ENCODE results near the gene CCT3.
"Not testable (repeated sequence)": the region's sequence is repeated elsewhere in the genome, so short reads cannot be mapped to it uniquely, and the experiment has no call there.

Gene CCT3

GRCh38 chr1:156359249-156359648 is 21.2 kb upstream of the CCT3 start:
- in situ Hi-C loops (cut with MboI; ENCODE audit: low sequenced_read_pairs): no loop called here
- Histone ChIP-seq H3K9me3 (no peaks in the 10 kb centered on the region), H3K4me1 (peaks cover 2% of the 10 kb centered on the region), H3K36me3 (replicated peaks) (no peaks in the 10 kb centered on the region), H3K27me3 (ENCODE audit: low read depth) (peaks cover 27% of the 10 kb centered on the region), H3K4me3 (no peak overlapping the region)
- DNase-seq (ENCODE audit: low spot score in 2 of 2): no peak

DNA sequence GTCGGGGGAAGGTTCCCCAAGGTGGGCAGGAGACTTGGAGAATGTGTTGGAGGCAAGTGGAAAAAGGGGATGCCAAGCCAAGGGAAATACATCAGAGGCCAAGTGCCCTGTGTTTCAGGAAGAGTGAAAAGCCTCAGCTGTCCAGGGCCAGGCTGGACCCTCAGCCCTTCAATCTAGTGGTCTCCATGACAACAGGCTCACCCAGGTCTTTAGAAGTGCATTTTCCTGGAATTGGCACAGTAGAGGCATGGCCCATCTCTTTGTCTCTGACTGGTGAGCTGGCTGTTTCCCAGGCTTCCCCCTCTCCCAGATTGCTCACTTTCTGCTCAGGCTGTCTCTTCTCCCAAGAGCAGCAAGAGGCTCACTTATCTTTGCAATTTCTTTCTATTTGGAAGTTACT is 20.5 kb upstream of the CCT3 start:
- no peaks in the 10 kb centered on the region for H3K9me3 ChIP-seq
- no peak overlapping the region for H3K4me3 ChIP-seq
- peaks cover 2% of the 10 kb centered on the region for H3K4me1 ChIP-seq
- H3K36me3 ChIP-seq (replicated peaks): no peaks in the 10 kb centered on the region
- no peak for DNase-seq (ENCODE audit: low spot score in 2 of 2)
- in situ Hi-C loops (cut with MboI; ENCODE audit: low sequenced_read_pairs): no loop called here
- H3K27me3 ChIP-seq (ENCODE audit: low read depth): peaks cover 31% of the 10 kb centered on the region

GRCh38 chr1:156357977-156358376 is 19.9 kb upstream of the CCT3 start:
- Histone ChIP-seq H3K27me3 (ENCODE audit: low read depth) (peaks cover 32% of the 10 kb centered on the region), H3K36me3 (replicated peaks) (no peaks in the 10 kb centered on the region), H3K9me3 (no peaks in the 10 kb centered on the region), H3K4me3 (no peak overlapping the region), H3K4me1 (peaks cover 2% of the 10 kb centered on the region)
- no peak for DNase-seq (ENCODE audit: low spot score in 2 of 2)
- in situ Hi-C loops (cut with MboI; ENCODE audit: low sequenced_read_pairs): no loop called here

- in situ Hi-C loops (cut with MboI; ENCODE audit: low sequenced_read_pairs): no loop called here
- Histone ChIP-seq H3K9me3 (no peaks in the 10 kb centered on the region), H3K4me1 (peaks cover 2% of the 10 kb centered on the region), H3K4me3 (no peak overlapping the region), H3K36me3 (replicated peaks) (no peaks in the 10 kb centered on the region), H3K27me3 (ENCODE audit: low read depth) (peaks cover 32% of the 10 kb centered on the region)
- peak; percentile 36 to 76 for DNase-seq (ENCODE audit: low spot score in 2 of 2)
Observed at GRCh38 chr1:156356875-156357534, 18.9 kb upstream of the CCT3 start.

DNA sequence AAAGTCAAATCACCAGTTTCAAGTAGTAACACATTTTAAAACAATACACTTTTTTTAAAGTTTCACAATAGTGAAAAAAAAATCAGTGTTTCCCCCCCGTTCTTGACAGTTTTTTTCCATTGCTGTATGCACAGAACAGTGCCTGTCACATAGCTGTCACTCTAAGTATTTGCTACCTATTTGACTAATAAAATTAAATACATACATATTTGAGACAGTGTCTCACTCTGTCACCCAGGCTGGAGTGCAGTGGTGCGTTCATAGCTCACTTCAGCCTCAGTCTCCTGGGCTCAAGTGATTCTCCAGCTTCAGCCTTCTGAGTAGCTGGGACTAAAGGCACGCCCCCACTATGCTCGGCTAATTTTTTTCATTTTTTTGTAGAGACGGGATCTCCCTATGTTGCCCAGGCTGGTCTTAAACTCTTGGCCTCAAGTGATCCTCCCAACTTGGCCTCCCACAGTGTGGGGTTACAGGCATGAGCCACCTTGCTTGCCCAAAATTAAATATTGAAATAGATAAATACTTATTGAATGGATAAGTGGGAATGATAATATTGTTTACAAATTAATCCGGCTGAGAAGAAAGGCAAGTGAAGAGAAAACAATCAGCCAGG is 18.3 kb upstream of the CCT3 start:
- Histone ChIP-seq H3K9me3 (no peaks in the 10 kb centered on the region), H3K36me3 (replicated peaks) (no peaks in the 10 kb centered on the region), H3K4me3 (no peak overlapping the region), H3K27me3 (ENCODE audit: low read depth) (peaks cover 32% of the 10 kb centered on the region), H3K4me1 (peaks cover 2% of the 10 kb centered on the region)
- no peak for DNase-seq (ENCODE audit: low spot score in 2 of 2)
- in situ Hi-C loops (cut with MboI; ENCODE audit: low sequenced_read_pairs): no loop called here

DNA sequence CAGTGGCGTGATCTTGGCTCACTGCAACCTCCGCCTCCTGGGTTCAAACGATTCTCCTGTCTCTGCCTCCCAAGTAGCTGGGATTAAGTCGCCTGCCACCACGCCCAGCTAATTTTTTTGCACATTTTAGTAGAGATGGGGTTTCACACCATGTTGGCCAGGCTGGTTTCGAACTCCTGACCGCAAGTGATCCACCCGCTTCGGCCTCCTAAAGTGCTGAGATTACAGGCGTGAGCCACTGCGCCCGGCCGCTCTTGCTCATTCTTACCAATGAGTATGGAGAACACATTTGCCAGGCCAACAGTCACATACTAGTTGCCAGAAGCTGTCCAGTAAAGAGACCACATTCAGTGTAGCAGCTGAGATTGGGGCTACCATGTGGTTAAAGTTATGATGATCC is 14.4 kb upstream of the CCT3 start:
- H3K4me3 ChIP-seq; H3K4me1 ChIP-seq; in situ Hi-C loops (cut with MboI; ENCODE audit: low sequenced_read_pairs); H3K36me3 ChIP-seq (replicated peaks); DNase-seq (ENCODE audit: low spot score in 2 of 2); H3K9me3 ChIP-seq: not testable (repeated sequence)
- peaks cover 31% of the 10 kb centered on the region for H3K27me3 ChIP-seq (ENCODE audit: low read depth)

- in situ Hi-C loops (cut with MboI; ENCODE audit: low sequenced_read_pairs): no loop called here
- Histone ChIP-seq H3K27me3 (ENCODE audit: low read depth) (peaks cover 6% of the 10 kb centered on the region; the same call in 1 of the 2 replicates), H3K9me3 (no peaks in the 10 kb centered on the region), H3K4me1 (peaks cover 6% of the 10 kb centered on the region; the same call in 1 of the 2 replicates), H3K36me3 (replicated peaks) (no peaks in the 10 kb centered on the region), H3K4me3 (no peak overlapping the region)
- DNase-seq (ENCODE audit: low spot score in 2 of 2): no peak
Observed at GRCh38 chr1:156347331-156347730, 9.2 kb upstream of the CCT3 start.

DNA sequence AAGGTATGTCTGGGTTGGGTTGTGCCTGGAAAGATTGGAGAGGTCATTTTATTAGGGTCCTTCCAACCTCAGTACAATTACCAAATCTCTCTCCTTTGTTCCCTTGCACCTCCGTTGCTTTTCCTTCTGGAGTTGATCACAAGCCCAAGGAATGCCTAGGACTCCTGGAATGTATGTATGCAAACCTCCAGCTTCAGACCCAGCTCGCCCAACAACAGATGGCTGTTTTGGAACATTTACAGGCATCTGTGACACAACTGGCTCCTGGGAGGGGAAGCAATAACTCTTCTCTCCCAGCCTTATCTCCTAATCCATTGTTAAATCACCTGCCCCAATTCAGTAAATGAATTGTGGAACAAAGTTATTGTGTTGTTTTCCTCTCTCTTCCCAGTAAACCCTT is 8.5 kb upstream of the CCT3 start:
- H3K36me3 ChIP-seq (replicated peaks): no peaks in the 10 kb centered on the region
- H3K27me3 ChIP-seq (ENCODE audit: low read depth): peaks cover 6% of the 10 kb centered on the region; the same call in 1 of the 2 replicates
- H3K9me3 ChIP-seq: no peaks in the 10 kb centered on the region
- H3K4me3 ChIP-seq: no peak overlapping the region
- no peak for DNase-seq (ENCODE audit: low spot score in 2 of 2)
- in situ Hi-C loops (cut with MboI; ENCODE audit: low sequenced_read_pairs): no loop called here
- H3K4me1 ChIP-seq: peaks cover 6% of the 10 kb centered on the region; the same call in 1 of the 2 replicates

DNA sequence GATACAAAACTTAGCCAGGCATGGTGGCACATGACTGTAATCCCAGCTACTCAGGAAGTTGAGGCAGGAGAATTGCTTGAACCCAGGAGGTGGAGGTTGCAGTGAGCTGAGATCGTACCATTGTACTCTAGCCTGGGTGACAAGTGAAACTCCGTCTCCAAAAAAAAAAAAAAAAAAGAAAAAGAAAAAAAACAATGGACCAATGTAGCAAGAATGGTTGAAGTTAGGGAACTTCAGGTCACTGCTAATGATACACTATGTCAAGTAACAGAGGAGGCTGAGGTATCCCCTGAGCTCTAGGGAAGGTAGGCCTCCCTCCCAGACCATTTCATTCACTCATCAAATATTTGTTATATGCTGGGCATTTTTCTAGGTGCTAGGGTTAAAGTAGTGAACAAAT is 7.9 kb upstream of the CCT3 start:
- H3K4me1 ChIP-seq; DNase-seq (ENCODE audit: low spot score in 2 of 2); H3K9me3 ChIP-seq; in situ Hi-C loops (cut with MboI; ENCODE audit: low sequenced_read_pairs); H3K4me3 ChIP-seq; H3K36me3 ChIP-seq (replicated peaks); H3K27me3 ChIP-seq (ENCODE audit: low read depth): not testable (repeated sequence)

GRCh38 chr1:156344409-156344808 is 6.3 kb upstream of the CCT3 start:
- in situ Hi-C loops (cut with MboI; ENCODE audit: low sequenced_read_pairs): no loop called here
- Histone ChIP-seq H3K9me3 (no peaks in the 10 kb centered on the region), H3K36me3 (replicated peaks) (no peaks in the 10 kb centered on the region), H3K27me3 (ENCODE audit: low read depth) (peaks cover 3% of the 10 kb centered on the region; the same call in 1 of the 2 replicates), H3K4me3 (no peak overlapping the region), H3K4me1 (peaks cover 6% of the 10 kb centered on the region; the same call in 1 of the 2 replicates)
- DNase-seq (ENCODE audit: low spot score in 2 of 2): no peak

DNA sequence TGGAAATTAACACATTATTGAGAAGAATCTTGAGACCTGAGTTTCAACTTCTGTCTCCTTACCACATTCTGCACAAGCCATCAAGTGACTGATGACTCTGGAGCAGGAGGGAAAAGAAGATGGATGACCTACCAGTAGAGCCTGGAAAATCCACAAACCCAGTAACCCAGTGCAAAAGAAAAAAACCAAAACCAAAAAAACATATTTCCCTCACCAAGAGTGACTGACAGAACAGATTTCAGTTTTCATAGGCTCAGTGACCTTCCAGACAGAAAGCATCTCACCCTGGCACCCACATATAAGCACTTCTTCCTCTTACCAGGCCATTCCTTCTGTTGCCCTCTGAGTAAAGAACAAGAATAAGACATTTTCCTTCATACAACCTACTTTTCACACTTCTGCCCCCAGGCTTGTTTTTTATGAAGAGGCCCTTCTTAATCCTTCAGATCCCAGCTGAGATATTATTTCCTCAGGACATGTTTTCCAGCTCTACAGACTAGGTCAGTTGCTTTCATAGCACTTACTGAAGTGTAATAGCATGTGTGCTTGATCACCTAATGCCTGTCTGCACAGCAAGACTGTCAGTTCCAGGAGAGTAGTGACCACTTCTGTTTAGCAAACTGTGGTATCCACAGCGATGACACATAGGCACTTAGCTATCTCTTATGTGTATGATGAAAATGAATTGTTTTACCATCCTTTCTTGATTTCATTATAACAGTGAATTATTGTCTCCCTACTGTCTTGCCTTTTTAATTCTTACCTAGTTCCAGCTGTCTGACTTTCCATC is 4.3 kb upstream of the CCT3 start:
- H3K4me1 ChIP-seq: peaks cover 6% of the 10 kb centered on the region; the same call in 1 of the 2 replicates
- in situ Hi-C loops (cut with MboI; ENCODE audit: low sequenced_read_pairs): no loop called here
- peak in 1 of 2 experiments; percentile 10 for DNase-seq (ENCODE audit: low spot score in 2 of 2)
- H3K27me3 ChIP-seq (ENCODE audit: low read depth): peaks cover 3% of the 10 kb centered on the region; the same call in 1 of the 2 replicates
- no peak overlapping the region for H3K4me3 ChIP-seq
- H3K36me3 ChIP-seq (replicated peaks): peaks cover 2% of the 10 kb centered on the region; the same call in 1 of the 2 replicates
- no peaks in the 10 kb centered on the region for H3K9me3 ChIP-seq

DNA sequence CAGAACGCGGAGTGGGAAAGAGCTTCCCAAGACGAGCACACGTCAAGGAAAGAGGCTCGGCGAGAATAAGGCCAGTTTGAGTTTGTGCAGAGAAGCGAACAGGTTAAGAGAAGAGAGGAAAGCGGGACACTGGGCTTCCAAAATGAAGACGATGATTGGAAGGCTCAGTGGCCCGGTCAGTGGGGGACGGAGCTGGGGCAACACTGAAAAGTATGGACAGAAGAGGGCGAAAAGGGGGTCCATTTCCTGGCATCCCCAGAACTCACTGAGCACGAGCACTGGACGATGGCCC is 258 bp downstream of the CCT3 start:
- in situ Hi-C loops (cut with MboI; ENCODE audit: low sequenced_read_pairs): no loop called here
- no peak for DNase-seq (ENCODE audit: low spot score in 2 of 2)
- peak overlapping the region; percentile 82 for H3K4me3 ChIP-seq

GRCh38 chr1:156337052-156337887 is 822 bp downstream of the CCT3 start:
- in situ Hi-C loops (cut with MboI; ENCODE audit: low sequenced_read_pairs): no loop called here
- Histone ChIP-seq H3K4me1 (peaks cover 7% of the 10 kb centered on the region), H3K4me3 (peak overlapping the region; percentile 82), H3K9me3 (no peaks in the 10 kb centered on the region), H3K36me3 (replicated peaks) (peaks cover 45% of the 10 kb centered on the region), H3K27me3 (ENCODE audit: low read depth) (no peaks in the 10 kb centered on the region)
- DNase-seq (ENCODE audit: low spot score in 2 of 2): peak in 1 of 2 experiments; percentile 34

More for the DNA sequence above, 258 bp downstream of the CCT3 start:
- peaks cover 7% of the 10 kb centered on the region for H3K4me1 ChIP-seq
- H3K36me3 ChIP-seq (replicated peaks): peaks cover 39% of the 10 kb centered on the region
- no peaks in the 10 kb centered on the region for H3K27me3 ChIP-seq (ENCODE audit: low read depth)
- H3K9me3 ChIP-seq: no peaks in the 10 kb centered on the region

All from HAP-1 (cell line).